GM21360 (cell line): Measurements from ENCODE around the gene CDC45.
"Not testable (repeated sequence)": the region's sequence is repeated elsewhere in the genome, so short reads cannot be mapped to it uniquely, and the experiment has no call there.

Experiments used
- ATAC-seq: cut with Tn5 transposase; IDR thresholded peaks from one replicate; pipeline ENCODE4 v1.9.1; 2021; ENCODE audit warnings: mild to moderate bottlenecking, moderate library complexity; ENCODE audit not compliant: unreplicated experiment

CDC45 gene

DNA sequence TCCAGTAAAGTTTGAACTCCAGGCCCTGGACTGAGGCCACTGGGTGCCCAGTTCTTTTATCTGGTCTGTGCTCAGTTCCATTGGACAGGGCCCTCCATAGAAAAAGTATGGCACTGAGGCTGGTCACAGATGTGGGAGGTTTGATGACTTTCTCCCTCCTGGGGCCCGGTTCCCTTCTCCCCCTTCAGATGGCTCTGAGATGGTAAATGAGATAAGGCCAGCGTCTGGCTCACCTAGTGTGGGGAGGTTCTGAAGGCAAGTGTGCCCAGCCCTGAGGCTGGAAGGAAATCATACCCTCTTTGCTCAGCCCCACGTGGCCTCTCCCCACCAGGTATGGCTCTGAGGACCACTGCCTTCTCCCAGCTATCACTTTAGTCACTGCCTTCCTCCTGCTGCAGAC lies 45.9 kb downstream of the CDC45 start:
- no peak for ATAC-seq

DNA sequence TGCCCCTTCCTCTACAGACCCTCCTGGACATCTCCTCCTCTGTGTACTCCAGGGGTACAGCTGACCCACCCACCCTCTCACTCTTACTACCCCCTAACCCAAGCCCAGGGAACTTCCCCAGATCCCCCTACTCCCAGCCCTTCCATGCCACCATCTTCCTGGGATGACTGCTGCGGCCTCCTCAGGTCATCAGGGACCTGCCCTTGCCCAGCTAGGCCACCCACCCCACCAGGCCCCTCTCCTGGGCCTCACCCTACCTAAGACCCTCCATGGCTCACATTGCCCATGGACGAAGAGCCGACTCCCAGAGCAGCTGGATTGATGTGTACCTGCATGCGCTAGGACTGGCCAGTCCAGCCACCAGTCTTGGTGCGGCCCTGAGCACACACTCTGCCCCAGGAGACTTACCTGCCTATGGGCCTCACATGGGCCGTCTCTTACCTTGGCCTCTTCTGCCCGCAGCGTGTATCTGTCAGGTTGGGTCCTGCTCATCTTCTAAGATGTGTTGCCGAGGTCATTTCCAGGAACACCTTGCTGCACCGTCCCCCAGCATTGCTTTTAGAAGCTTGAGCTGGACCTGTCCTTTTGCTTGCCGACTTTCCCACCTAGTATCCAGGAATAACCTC lies 46.5 kb downstream of the CDC45 start:
- ATAC-seq = no peak

DNA sequence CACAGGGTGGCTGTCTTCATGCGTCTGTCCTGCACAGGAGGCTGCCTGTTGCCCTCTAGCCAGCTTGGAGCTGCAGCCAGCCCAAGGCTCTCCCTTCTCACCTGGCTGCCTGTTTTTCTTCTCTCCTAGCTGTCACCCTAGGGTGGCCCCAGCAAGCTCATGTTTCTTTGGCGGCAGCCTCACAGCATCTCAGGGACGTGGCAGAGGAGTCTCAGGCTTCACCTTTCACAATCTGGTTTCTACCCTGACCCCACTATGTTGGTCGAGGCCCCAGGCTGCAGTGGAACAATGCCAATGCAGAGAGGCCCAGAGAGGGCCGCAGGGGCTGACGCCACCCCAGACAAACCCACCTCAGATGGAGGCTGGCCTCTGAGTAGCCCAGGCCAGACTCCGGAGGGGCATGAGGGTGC lies 47.0 kb downstream of the CDC45 start:
- no peak for ATAC-seq

DNA sequence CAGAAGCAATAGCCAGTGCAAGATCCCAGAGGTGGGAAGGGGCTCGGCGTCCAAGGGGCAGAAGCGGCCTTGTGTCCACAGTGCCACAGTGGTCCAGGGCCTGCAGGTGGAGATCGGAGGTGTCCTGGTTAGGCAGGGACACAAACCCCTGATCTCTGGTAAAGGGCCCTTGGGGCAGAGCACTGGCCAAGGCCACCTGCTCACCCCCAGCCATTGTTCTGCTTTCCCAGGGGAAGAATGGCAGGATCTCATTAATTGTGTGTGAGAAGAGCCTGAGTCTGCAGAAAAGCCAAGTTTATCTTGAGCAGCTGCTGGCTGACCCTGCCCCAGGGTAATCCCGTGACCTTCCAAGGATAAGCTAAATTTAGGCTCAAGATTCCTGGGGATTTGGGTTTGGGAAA lies 47.6 kb downstream of the CDC45 start:
- no peak for ATAC-seq

DNA sequence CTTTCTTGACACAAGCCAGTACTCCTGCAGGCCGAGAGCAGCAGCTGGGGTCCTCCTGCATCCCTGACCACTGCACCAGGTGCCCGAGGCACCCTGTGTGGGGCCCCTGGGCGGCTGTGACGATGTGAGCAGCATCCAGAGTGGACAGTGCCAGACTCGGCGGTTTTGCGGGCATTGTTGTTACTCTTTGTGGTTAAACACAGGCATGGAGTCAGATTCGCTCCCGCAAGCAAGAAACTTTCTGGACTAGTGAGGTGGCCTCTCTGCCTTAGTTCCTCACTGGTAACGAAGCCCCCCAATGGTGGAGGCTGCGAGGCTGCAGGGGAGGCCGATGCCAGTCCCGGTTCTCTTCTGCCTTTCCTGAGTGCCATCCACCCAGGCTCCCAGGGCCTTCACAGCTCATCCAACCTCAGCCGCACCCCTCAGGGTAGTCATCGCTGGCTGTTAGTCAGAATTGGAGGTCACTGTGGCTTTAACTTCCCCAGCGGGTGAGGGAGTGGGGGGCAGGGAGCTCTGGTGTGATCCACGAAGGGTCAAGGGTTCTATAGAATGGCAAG lies 48.2 kb downstream of the CDC45 start:
- ATAC-seq = no peak

DNA sequence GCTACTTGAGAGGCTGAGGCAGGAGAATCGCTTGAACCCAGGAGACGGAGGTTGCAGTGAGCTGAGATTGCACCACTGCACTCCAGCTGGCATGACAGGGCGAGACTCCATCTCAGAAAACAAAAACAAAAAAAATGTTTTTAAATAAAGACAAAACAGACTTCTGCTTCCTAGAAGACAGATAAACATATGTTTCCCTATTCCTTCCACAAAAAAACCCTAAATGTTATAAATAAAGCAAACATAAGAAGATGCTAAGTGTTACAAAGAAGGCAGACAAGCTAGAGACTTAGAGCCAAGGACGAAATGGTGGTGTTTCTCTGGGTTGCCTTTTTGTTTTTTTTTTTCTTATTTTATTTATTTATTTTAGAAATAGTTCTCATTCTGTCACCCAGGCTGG lies 50.1 kb downstream of the CDC45 start:
- ATAC-seq = no peak

DNA sequence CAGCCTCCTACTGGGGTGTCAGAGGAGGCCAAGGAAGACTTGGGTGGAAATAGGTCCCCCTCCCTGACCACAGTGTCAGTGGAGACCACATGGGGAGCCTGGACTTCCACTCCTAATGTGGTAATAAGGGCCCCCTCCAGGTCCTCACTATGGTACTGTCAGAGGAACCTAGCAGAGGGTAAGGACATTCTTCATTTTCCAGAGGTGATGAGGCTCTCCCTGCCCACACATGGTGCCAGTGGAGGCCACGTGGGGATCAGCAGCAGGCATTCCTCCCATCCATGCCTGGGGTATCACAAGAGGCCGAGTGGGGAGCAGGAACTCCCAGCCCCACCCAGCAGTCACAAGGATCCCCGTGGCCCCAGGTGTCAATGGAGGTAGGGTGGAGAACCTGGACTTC lies 51.0 kb downstream of the CDC45 start:
- no peak for ATAC-seq

DNA sequence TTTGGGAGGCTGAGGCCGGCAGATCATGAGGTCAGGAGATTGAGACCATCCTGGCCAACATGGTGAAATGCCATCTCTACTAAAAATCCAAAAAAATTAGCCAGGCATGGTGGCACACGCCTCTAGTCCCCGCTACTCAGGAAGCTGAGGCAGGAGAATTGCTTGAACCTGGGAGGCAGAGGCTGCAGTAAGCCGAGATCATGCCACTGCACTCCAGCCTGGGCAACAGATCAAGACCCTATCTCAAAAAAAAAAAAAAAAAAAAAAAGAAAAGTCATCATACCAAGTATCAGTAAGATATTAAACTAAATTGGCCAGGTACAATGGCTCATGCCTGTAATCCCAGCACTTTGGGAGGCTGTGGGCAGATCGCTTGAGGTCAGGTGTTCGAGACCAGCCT lies 51.6 kb downstream of the CDC45 start:
- ATAC-seq = not testable (repeated sequence)

DNA sequence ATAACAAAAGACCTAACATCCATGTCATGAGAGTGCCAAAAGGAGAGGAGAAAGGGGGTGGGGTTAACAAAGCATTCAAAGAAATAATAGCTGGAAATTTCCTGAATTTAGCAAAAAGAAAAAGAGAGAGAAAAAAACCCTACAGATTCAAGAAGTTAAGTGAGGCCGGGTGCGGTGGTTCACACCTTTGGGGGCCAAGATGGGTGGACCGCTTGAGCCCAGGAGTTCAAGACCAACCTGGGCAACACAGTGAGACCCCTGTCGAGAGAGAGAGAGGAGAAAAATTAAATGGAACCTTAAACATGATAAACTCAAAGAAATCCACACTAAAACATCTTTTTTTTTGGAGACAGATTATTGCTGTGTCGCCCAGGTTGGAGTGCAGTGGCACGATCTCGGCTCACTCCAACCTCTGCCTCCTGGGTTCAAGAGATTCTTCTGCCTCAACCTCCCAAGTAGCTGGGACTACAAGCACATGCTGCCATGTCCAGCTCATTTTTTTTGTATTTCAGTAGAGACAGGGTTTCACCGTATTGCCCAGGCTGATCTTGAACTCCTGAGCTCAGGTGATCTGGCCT lies 53.4 kb downstream of the CDC45 start:
- no peak for ATAC-seq

DNA sequence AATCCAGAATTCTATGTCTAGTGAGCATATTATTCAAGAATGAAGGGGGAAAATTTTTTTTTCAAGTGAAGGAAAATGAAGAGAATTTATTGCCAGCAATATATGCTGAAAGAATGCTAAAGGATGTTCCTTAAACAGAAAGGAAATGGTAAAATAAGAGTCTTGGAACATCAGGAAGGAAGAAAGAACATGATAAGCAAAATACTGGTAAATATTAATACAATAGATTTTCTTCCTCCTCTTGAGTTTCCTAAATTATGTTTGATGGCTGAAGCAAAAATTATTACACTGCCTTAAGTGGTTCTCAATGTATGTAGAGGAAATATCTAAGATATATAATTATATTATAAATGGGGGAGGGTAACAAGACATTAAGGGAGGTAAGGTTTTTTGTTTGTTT lies 54.1 kb downstream of the CDC45 start:
- no peak for ATAC-seq

DNA sequence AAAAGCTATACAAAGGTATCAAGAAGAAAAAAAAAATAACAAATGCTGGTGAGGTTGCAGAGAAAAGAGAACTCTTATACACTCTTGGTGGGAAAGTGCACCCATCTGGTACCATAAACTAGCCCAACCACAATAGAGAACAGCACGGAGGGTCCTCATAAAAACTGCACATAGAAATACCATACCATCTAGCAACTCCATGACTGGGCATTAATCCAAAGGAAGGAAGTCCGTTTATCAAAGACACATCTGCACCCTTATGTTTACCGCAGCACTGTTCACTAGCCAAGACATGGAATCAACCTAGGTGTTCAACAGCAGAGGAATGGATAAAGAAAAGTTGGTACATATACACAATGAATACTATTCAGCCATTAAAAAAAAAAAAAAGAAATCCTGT lies 55.3 kb downstream of the CDC45 start:
- no peak for ATAC-seq

DNA sequence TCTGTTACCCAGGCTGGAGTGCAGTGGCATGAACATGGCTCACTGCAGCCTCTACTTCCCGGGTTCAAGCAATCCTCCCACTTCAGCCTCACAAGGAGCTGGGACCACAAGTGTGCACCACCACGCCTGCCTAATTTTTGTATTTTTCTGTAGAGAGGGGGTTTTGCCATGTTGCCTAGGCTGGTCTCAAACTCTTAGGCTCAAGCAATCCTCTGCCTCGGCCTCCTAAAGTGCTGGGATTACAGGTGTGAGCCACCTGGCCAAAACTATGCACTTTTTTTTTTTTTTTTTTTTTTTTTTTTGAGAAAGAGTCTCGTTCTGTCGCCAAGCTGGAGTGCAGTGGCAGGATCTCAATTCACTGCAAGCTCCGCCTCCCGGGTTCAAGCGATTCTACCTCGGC lies 56.8 kb downstream of the CDC45 start:
- no peak for ATAC-seq

DNA sequence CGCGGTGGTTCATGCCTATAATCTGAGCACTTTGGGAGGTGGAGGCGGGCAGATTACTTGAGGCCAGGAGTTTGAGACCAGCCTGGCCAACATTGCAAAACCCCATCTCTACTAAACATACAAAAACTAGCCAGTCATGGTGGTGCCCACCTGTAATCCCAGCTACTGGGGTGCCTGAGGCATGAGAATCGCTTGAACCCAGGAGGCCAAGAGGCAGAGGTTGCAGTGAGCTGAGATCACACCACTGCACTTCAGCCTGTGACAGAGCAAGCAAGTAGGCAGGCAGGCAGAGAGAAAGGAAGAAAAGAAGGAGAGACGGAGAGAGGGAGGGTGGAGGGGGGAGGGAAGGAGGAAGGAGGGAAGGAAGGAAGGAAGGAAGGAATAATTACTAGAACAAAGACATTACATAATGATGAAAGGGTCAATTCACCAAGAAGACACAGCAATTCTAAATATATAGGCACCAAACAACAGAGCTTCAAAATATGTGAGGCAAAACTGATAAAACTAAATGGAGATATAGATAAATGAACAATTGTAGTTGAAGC lies 58.3 kb downstream of the CDC45 start:
- ATAC-seq = no peak

DNA sequence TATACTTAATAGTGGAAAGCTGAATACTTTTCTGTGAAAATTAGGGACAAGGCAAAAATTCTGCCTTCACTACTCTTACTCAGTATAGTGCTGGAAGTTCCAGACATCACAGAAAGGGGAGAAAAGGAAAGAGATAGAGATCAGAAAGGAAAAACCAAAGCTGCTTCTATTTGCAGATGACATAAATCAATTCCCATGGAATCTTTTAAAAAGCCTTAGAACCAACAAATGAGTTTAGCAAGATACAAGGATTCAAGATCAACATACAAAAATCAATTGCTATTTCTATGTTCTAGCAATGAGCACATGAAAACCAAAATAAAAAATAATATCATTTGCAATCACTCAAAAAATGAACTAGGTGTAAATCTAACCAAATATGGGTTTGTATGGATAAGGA lies 60.7 kb downstream of the CDC45 start:
- ATAC-seq = no peak

DNA sequence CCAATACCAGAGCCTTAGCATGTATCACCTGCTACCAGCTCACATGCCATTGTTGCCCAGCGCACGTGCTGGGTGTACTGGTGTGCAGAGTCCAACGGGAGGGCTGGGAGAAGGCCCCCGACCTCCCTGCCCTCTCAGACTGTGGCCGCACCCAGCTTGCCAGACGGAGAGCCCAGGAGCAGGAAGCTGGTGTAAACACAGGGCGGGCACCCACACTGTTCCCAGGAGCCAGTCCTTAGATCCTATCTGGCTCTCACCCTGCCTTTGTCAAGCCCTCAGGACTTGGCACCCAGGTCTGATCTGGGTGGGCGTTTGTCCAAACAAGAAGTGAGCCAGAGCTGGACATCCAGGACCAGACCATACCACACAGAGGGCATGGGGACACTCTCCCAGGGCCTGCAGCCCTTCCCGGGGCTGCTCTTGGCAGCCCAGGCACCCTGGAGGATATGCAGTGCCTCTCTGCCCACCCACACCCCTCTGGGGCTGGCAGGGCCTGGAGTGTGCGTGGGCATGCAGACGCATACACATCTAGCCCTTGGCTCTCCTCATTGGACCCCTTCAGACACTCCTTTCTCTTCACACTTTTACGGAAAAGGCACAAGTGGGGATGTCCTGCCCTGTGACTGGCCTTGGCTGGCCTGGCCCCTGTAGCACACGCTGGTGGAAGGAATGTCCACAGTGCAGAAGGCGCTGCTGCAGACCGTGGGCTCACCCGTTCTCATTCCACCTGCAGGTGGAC lies 64.4 kb downstream of the CDC45 start:
- ATAC-seq = no peak

DNA sequence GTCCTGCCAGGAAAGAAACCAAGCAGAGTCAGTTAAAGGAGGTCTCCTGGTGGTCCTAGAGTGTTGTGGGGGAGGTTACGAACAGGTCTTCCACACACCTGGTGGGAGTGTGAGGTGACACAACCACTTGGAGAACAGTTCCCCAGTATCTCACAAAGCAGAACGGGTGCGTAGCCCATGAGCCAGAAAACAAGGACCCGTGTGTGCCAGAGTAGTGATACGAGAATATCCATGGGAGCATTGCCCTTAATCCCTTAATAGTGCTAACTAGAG lies 66.2 kb downstream of the CDC45 start:
- ATAC-seq = no peak

DNA sequence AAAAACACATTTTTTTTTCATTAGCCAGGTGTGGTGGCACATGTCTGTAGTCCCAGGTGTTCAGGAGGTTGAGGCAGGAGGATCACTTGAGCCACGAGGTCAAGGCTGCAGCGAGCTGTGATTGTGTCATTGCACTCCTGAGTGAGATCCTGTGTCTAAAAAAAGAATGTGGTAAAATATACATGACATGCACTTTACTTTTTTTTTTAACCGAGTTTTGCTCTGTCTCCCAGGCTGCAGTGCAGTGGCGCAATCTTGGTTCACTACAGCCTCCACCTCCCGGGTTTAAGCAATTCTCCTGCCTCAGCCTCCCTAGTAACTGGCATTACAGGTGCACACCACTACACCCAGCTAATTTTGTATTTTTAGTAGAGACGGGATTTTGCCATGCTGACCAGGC lies 67.0 kb downstream of the CDC45 start:
- no peak for ATAC-seq

DNA sequence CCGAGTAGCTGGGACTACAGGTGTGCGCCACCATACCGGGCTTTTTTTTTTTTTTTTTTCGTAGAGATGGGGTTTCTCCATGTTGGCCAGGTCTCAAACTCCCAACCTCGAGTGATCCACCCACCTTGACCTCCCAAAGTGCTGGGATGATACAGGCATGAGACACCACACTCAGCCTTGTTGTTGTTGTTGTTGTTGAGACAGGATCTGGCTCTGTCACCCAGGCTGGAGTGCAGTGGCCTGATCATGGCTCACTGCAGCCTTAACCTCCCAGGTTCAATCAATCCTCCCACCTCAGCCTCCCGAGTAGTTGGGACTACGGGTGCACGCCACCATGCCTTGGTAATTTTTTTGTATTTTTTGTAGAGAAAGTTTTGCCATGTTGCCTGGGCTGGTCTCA lies 67.9 kb downstream of the CDC45 start:
- no peak for ATAC-seq

DNA sequence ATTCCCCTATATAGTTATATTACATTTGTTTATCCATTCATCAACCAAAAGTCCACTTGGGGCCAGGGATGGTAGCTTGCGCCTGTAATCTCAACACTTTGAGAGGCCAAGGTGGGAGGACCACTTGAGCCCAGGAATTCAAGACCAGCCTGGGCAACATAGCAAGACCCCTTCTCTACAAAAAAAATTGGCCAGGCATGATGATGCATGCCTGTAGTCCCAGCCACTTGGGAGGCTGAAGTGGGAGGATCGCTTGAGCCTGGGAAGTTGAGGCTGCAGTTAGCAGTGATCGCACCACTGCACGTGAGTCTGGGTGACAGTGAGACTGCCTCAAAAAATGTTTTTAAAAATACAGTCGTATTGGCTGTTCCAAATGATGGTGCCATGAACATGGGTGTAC lies 68.7 kb downstream of the CDC45 start:
- ATAC-seq = not testable (repeated sequence)

DNA sequence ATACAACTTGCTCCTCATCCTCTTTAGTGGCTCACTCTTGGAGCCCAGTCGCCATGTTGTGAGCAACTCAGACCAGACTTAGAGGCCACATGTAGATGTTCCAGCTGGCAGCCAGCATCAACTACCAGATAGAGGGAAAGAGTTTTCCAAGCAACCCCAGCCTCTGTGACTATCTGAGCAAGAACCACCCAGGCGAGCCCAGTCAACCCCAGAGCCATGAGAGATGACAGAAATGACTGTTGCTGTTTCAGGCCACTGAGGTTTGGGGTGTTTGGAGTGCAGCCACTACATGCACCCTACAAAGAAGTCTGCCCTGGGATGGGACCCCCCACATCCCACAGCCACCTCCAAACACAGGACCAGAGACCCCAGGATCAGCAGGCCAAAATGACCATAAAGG lies 69.2 kb downstream of the CDC45 start:
- ATAC-seq = no peak

DNA sequence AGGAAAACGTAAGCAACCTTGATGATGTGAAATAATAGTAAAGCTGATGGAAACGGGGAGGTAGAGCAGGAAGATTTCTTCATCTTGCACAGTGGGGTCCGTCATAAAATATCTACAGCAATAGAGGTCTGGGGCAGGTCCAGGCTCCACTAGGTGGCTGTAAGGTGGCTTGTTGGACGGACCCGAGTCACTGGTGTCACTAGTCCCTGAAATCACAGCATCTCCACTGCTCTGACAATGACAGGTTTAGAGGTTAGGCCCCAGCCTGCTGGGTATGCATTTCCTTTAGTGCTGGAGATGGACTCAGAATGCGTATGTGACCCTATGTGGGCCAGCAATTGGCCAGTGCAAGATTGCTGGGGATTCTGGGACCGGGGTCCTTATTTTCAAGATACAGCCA lies 69.7 kb downstream of the CDC45 start:
- no peak for ATAC-seq

DNA sequence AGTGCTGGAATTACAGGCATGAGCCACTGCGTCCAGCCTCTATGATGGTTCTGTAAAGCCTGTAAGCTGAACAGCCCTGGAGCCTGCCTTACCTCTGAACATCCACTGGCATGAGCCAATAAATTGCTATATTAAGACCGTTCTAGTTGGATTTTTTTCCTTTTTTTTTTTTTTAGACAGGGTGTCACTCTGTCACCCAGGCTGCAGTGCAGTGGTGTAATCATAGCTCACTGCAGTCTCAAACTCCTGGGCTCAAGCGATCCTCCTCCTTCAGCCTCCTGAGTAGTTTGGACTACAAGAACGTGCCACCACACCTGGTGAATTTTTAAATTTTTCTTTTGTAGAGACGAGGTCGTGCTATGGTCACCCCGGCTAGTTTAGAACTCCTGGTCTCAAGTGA lies 70.7 kb downstream of the CDC45 start:
- ATAC-seq = no peak
